Smooth muscle cell (in vitro differentiated cells): ENCODE results near the gene QKI. TPM values are rescaled to one million over a fixed set of nuclear protein-coding genes. Genes with fewer than 3 reads are reported as not detected.

Experiments
- DNase-seq: peaks from one replicate; lab custom pipeline; 2025; ENCODE audit not compliant: unreplicated experiment; lab: John Stamatoyannopoulos, UW
- H2AFZ ChIP-seq: fragments of 200-600 bp; sonication (generic); 2 replicates; pipeline ENCODE4 v1.6.0; 2016; ENCODE audit warnings: antibody characterized with exemption, low read depth, mild to moderate bottlenecking
- H3F3A ChIP-seq: fragments of 200-600 bp; sonication (generic); 2 replicates; pipeline ENCODE4 v1.6.0; 2017; ENCODE audit warnings: antibody characterized with exemption, low read depth
- H3K27ac ChIP-seq: fragments of 200-600 bp; sonication (generic); 2 replicates; pipeline ENCODE4 v1.5.1; 2016; ENCODE audit warnings: low read depth, mild to moderate bottlenecking
- H3K27me3 ChIP-seq: fragments of 200-600 bp; sonication (generic); 2 replicates; pipeline ENCODE4 v1.6.1; 2016; ENCODE audit warnings: low read depth, mild to moderate bottlenecking
- H3K36me3 ChIP-seq: fragments of 200-600 bp; sonication (generic); 2 replicates; pipeline ENCODE4 v1.5.1; 2016; ENCODE audit warnings: low read depth
- H3K4me1 ChIP-seq: fragments of 200-600 bp; sonication (generic); 2 replicates; pipeline ENCODE4 v1.5.1; 2016; ENCODE audit warnings: low read depth
- H3K4me2 ChIP-seq: fragments of 200-600 bp; sonication (generic); 2 replicates; pipeline ENCODE4 v1.6.0; 2016; ENCODE audit warnings: mild to moderate bottlenecking
- H3K4me3 ChIP-seq: fragments of 200-600 bp; sonication (generic); 2 replicates; pipeline ENCODE4 v1.5.1; 2016; ENCODE audit warnings: mild to moderate bottlenecking
- H3K79me2 ChIP-seq: fragments of 200-600 bp; sonication (generic); 2 replicates; pipeline ENCODE4 v1.6.0; 2016; ENCODE audit warnings: low read depth, mild to moderate bottlenecking
- H3K9ac ChIP-seq: fragments of 200-600 bp; sonication (generic); 2 replicates; pipeline ENCODE4 v1.6.0; 2016; ENCODE audit warnings: low read depth
- H3K9me3 ChIP-seq: fragments of 200-600 bp; sonication (generic); replicated peaks from 2 replicates; pipeline ENCODE4 v1.5.1; 2016; ENCODE audit warnings: low read depth
- H4K20me1 ChIP-seq: fragments of 200-600 bp; sonication (generic); 2 replicates; pipeline ENCODE4 v1.6.0; 2016; ENCODE audit warnings: low read depth
- WGBS: methylation state at CpG from one replicate; pipeline ENCODE4 v1.1.7; 2016; ENCODE audit warnings: low lambda C conversion rate; 5-methylcytosine and 5-hydroxymethylcytosine counted together
- polyA plus RNA-seq: library from polyadenylated mRNA; unstranded; fragments of >200 nt; fragmentation: Nextera tagmentation; extraction: Ambion mirVana; gene quantifications from 2 replicates; pipeline ENCODE4 v1.2.1, GENCODE V29; 2016
- total RNA-seq: library from RNA; depleted of rRNA; stranded (reverse); fragments of >200 nt; gene quantifications from 2 replicates; pipeline ENCODE4 v1.2.3, GENCODE V29; 2014
- TF ChIP-seq, protein P1 (sequence below): fragments of 200-600 bp; sonication (generic); IDR thresholded peaks from 2 replicates; pipeline ENCODE4 v1.5.1; 2017; ENCODE audit warnings: borderline replicate concordance, mild to moderate bottlenecking, antibody characterized with exemption; ENCODE audit not compliant: insufficient read depth, poor library complexity, severe bottlenecking

QKI gene
- total and polyA plus RNA-seq, 2 experiments from 2014 or later: 65.1 to 162 TPM

GRCh38 chr6:163613668-163614067, 199.2 kb downstream of the QKI start:
- no peak overlapping the region for H3K4me2 ChIP-seq
- H4K20me1 ChIP-seq: no peaks in the 10 kb centered on the region
- no peaks in the 10 kb centered on the region for H3K79me2 ChIP-seq
- no peak overlapping the region for H3K27ac ChIP-seq
- no peak overlapping the region for H3K4me3 ChIP-seq
- H3K9ac ChIP-seq: no peak overlapping the region
- no peaks in the 10 kb centered on the region for H3K9me3 ChIP-seq
- H3K4me1 ChIP-seq: no peaks in the 10 kb centered on the region
- no peaks in the 10 kb centered on the region for H3K27me3 ChIP-seq
- no peaks in the 10 kb centered on the region for H3K36me3 ChIP-seq
- 94% methylated on average over 3 of the region's 3 CpGs for WGBS
- no peak overlapping the region for H2AFZ ChIP-seq
- no peak for DNase-seq
- TF ChIP-seq, protein P1, sequence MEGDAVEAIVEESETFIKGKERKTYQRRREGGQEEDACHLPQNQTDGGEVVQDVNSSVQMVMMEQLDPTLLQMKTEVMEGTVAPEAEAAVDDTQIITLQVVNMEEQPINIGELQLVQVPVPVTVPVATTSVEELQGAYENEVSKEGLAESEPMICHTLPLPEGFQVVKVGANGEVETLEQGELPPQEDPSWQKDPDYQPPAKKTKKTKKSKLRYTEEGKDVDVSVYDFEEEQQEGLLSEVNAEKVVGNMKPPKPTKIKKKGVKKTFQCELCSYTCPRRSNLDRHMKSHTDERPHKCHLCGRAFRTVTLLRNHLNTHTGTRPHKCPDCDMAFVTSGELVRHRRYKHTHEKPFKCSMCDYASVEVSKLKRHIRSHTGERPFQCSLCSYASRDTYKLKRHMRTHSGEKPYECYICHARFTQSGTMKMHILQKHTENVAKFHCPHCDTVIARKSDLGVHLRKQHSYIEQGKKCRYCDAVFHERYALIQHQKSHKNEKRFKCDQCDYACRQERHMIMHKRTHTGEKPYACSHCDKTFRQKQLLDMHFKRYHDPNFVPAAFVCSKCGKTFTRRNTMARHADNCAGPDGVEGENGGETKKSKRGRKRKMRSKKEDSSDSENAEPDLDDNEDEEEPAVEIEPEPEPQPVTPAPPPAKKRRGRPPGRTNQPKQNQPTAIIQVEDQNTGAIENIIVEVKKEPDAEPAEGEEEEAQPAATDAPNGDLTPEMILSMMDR: no peak
- H3F3A ChIP-seq: no peaks in the 10 kb centered on the region

DNA sequence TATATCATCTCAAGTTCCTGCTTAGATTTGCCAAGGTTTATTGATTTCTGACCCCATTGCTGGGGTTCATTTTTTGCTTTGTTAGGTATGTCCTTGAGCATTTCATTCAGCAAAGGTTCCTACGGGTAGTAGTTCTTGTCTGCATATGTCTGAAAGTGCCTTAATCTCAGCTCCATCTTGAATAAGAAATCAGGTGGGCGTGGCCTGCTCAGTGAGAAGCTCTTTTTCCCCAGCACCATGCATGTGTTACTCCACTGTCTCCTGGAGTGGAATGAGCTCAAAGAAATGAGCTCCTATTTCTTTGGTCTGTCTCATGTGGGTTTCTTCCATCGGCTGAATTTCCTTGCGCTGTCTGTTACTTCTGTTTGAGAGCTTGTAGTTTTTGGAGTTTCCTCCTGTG, 201.9 kb downstream of the QKI start:
- TF ChIP-seq, protein P1: no peak
- Histone ChIP-seq H3K9me3 (no peaks in the 10 kb centered on the region), H3K4me3 (no peak overlapping the region), H3K4me2 (no peak overlapping the region), H3K9ac (no peak overlapping the region), H3K4me1 (no peaks in the 10 kb centered on the region), H4K20me1 (no peaks in the 10 kb centered on the region), H3K27me3 (no peaks in the 10 kb centered on the region), H3K27ac (no peak overlapping the region), H3F3A (no peaks in the 10 kb centered on the region), H3K79me2 (no peaks in the 10 kb centered on the region), H3K36me3 (no peaks in the 10 kb centered on the region), H2AFZ (no peak overlapping the region)
- no peak for DNase-seq
- 93% methylated on average over 4 of the region's 4 CpGs for WGBS

- H3K79me2 ChIP-seq: no peaks in the 10 kb centered on the region
- no peak for DNase-seq
- H3F3A ChIP-seq: no peaks in the 10 kb centered on the region
- H3K4me3 ChIP-seq: no peak overlapping the region
- no peak overlapping the region for H3K27ac ChIP-seq
- 90% methylated on average over 6 of the region's 6 CpGs for WGBS
- H2AFZ ChIP-seq: no peak overlapping the region
- H3K36me3 ChIP-seq: no peaks in the 10 kb centered on the region
- TF ChIP-seq, protein P1: no peak
- no peaks in the 10 kb centered on the region for H3K4me1 ChIP-seq
- no peak overlapping the region for H3K9ac ChIP-seq
- no peaks in the 10 kb centered on the region for H3K9me3 ChIP-seq
- no peak overlapping the region for H3K4me2 ChIP-seq
- H4K20me1 ChIP-seq: no peaks in the 10 kb centered on the region
- no peaks in the 10 kb centered on the region for H3K27me3 ChIP-seq
Observed at GRCh38 chr6:163617549-163617948, 203.0 kb downstream of the QKI start.

- no peak for DNase-seq
- Histone ChIP-seq H3K4me3 (no peak overlapping the region), H3K9ac (no peak overlapping the region), H2AFZ (no peak overlapping the region), H3K79me2 (no peaks in the 10 kb centered on the region), H4K20me1 (no peaks in the 10 kb centered on the region), H3K4me1 (no peaks in the 10 kb centered on the region), H3K9me3 (no peaks in the 10 kb centered on the region), H3K36me3 (no peaks in the 10 kb centered on the region), H3K4me2 (no peak overlapping the region), H3F3A (no peaks in the 10 kb centered on the region), H3K27me3 (no peaks in the 10 kb centered on the region), H3K27ac (no peak overlapping the region)
- WGBS: 93% methylated on average over 5 of the region's 5 CpGs
- TF ChIP-seq, protein P1: no peak
Observed at GRCh38 chr6:163620101-163620500, 205.6 kb downstream of the QKI start.
